Activated T-cell treated with anti-CD3 and anti-CD28 coated beads for 24 hours (primary cell): ENCODE results near the gene WFDC5.
"Not testable (repeated sequence)": the region's sequence is repeated elsewhere in the genome, so short reads cannot be mapped to it uniquely, and the experiment has no call there.

ENCODE experiments used
- DNase-seq: peaks from one replicate; pipeline ENCODE4 v3.0.0-alpha.2; 2020; ENCODE audit warnings: low read depth

Gene WFDC5

GRCh38 chr20:45114465-45115385 lies at the start of gene WFDC5:
TSS of gene WFDC5 (minus strand) at chr20:45115174. CDS start at chr20:45115083, 91 bp downstream.
- DNase-seq = no peak

- DNase-seq = no peak
Measured at GRCh38 chr20:45163083-45163803, 48.3 kb upstream of the WFDC5 start.

- DNase-seq = no peak
Measured at GRCh38 chr20:45157962-45158361, 43.0 kb upstream of the WFDC5 start.

- no peak for DNase-seq
Measured at GRCh38 chr20:45156713-45157112, 41.7 kb upstream of the WFDC5 start.

- DNase-seq = not testable (repeated sequence)
Measured at GRCh38 chr20:45154794-45155193, 39.8 kb upstream of the WFDC5 start.

- no peak for DNase-seq
Measured at GRCh38 chr20:45154183-45154582, 39.2 kb upstream of the WFDC5 start.

- DNase-seq = no peak
Measured at GRCh38 chr20:45153752-45154151, 38.8 kb upstream of the WFDC5 start.

GRCh38 chr20:45153147-45153546 lies 38.2 kb upstream of the WFDC5 start:
- no peak for DNase-seq

GRCh38 chr20:45152405-45152804 lies 37.4 kb upstream of the WFDC5 start:
- DNase-seq = no peak

- no peak for DNase-seq
Measured at GRCh38 chr20:45149062-45149461, 34.1 kb upstream of the WFDC5 start.

GRCh38 chr20:45140836-45141235 lies 25.9 kb upstream of the WFDC5 start:
- DNase-seq = no peak

GRCh38 chr20:45139733-45140375 lies 24.9 kb upstream of the WFDC5 start:
- DNase-seq = not testable (repeated sequence)

GRCh38 chr20:45138561-45139300 lies 23.8 kb upstream of the WFDC5 start:
- peak; percentile 41 for DNase-seq

GRCh38 chr20:45136911-45137310 lies 21.9 kb upstream of the WFDC5 start:
- no peak for DNase-seq

GRCh38 chr20:45128099-45128498 lies 13.1 kb upstream of the WFDC5 start:
- no peak for DNase-seq

- no peak for DNase-seq
Measured at GRCh38 chr20:45124365-45124764, 9.4 kb upstream of the WFDC5 start, which contains the start of gene WFDC12. TSS of gene WFDC12 (minus strand) at chr20:45124465. CDS start at chr20:45124447, 18 bp downstream.

- DNase-seq = no peak
Measured at GRCh38 chr20:45121388-45121787, 6.4 kb upstream of the WFDC5 start.

- no peak for DNase-seq
Measured at GRCh38 chr20:45119556-45120266, 4.7 kb upstream of the WFDC5 start.

GRCh38 chr20:45118028-45118427 lies 3.1 kb upstream of the WFDC5 start:
- DNase-seq = no peak

GRCh38 chr20:45117581-45117980 lies 2.6 kb upstream of the WFDC5 start:
- DNase-seq = no peak

GRCh38 chr20:45115829-45116228 lies 855 bp upstream of the WFDC5 start:
- no peak for DNase-seq
